OCI-LY7 (cell line): ENCODE data around the gene ZDHHC1.

Experiments used
- EZH2phosphoT487 ChIP-seq: fragments of 200-600 bp; sonication (generic); IDR thresholded peaks from 2 replicates; pipeline ENCODE4 v1.6.1; 2018; ENCODE audit warnings: low read depth, borderline replicate concordance, mild to moderate bottlenecking, mixed run types, antibody characterized with exemption, low read length, moderate library complexity, mixed read lengths
- TF ChIP-seq, protein P1 (sequence below): fragments of 200-600 bp; sonication (generic); conservative IDR thresholded peaks from 2 replicates; pipeline ENCODE4 v1.5.1; 2014; ENCODE audit warnings: mild to moderate bottlenecking, antibody characterized with exemption, low read length, moderate library complexity, mixed read lengths

DNA sequence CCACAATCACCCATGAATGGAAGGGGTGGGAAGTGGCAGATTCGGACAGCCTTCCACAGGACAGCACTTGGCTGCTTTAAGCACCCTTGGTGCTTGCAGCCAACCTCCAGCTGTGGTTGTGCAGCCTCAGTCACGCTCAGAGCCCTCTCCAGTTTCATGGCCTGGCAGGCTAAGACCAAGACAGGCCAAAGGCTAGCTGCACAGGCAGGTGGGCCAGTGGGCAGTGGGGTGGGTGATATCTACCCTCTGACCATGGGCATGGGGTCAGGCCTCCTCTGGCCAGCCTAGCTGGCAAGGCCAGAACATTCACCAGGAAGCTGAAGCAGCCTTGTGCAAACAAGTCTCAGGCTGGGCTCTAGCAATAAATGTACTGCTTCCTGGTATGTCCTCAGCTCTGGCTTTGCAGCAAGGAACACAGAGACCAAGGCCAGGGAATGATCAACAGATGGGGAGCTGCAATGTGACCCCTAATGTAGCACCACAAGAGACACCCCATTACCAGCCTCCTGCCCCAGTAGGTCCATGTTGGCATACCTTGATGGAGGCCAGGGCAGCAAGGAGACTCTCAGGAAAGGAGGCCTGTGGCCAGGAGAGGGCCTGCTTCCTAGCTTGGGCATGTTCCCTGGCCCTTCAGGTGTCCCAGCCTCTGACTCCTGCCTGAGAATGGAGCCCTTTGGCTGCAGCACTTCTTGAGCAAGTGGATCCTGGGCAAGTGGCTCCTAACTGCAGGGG, 35.6 kb upstream of the ZDHHC1 start:
- TF ChIP-seq, protein P1, sequence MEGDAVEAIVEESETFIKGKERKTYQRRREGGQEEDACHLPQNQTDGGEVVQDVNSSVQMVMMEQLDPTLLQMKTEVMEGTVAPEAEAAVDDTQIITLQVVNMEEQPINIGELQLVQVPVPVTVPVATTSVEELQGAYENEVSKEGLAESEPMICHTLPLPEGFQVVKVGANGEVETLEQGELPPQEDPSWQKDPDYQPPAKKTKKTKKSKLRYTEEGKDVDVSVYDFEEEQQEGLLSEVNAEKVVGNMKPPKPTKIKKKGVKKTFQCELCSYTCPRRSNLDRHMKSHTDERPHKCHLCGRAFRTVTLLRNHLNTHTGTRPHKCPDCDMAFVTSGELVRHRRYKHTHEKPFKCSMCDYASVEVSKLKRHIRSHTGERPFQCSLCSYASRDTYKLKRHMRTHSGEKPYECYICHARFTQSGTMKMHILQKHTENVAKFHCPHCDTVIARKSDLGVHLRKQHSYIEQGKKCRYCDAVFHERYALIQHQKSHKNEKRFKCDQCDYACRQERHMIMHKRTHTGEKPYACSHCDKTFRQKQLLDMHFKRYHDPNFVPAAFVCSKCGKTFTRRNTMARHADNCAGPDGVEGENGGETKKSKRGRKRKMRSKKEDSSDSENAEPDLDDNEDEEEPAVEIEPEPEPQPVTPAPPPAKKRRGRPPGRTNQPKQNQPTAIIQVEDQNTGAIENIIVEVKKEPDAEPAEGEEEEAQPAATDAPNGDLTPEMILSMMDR, result no peak
- TF ChIP-seq EZH2phosphoT487, result no peak
